HepG2 (cell line): Measurements from ENCODE around the gene PIP5K1C. TPM values are rescaled to one million over a fixed set of nuclear protein-coding genes. Genes with fewer than 3 reads are reported as not detected.

Experiments used
- BCL6 ChIP-seq: IDR thresholded peaks from 2 replicates; pipeline ENCODE4 v1.6.1; 2016; ENCODE audit warnings: missing genetic modification reagents, missing compliant biosample characterization
- DNMT3B ChIP-seq: conservative IDR thresholded peaks from 2 replicates; pipeline ENCODE4 v1.6.1; 2016; ENCODE audit warnings: missing biosample characterization, control low read depth
- EP300 ChIP-seq, 3 experiments: sonication (generic) in 1 of 3; formaldehyde crosslinking in 1 of 3; IDR thresholded peaks; 2 replicates each; pipeline versions ENCODE4 v1.5.1 to v1.6.1; 2011 to 2020; ENCODE audit warnings: low read depth in 2 of 3, low read length in 2 of 3, borderline replicate concordance in 1 of 3, improper control_type of control experiment in 1 of 3, mild to moderate bottlenecking in 1 of 3, missing genetic modification reagents in 1 of 3, moderate library complexity in 1 of 3
- HDAC1 ChIP-seq: sonication (generic); formaldehyde crosslinking; IDR thresholded peaks from 2 replicates; pipeline ENCODE4 v1.5.1; 2020; ENCODE audit warnings: mild to moderate bottlenecking, missing genetic modification reagents
- HNF4A ChIP-seq: sonication (generic); formaldehyde crosslinking; IDR thresholded peaks from 2 replicates; pipeline ENCODE4 v1.4.0; 2020; ENCODE audit warnings: missing genetic modification reagents
- KLF15 ChIP-seq: sonication (generic); formaldehyde crosslinking; IDR thresholded peaks from 2 replicates; pipeline ENCODE4 v1.8.1; 2023; ENCODE audit warnings: borderline replicate concordance, mild to moderate bottlenecking, inconsistent platforms, missing genetic modification reagents, mixed read lengths
- MYC ChIP-seq: sonication (generic); formaldehyde crosslinking; IDR thresholded peaks from 2 replicates; pipeline ENCODE4 v1.9.0; 2021; ENCODE audit warnings: missing genetic modification reagents, borderline replicate concordance
- ONECUT2 ChIP-seq: sonication (generic); formaldehyde crosslinking; IDR thresholded peaks from 2 replicates; pipeline ENCODE4 v1.4.0; 2020; ENCODE audit warnings: missing genetic modification reagents
- PAF1 ChIP-seq: IDR thresholded peaks from 2 replicates; pipeline ENCODE4 v1.6.1; 2016; ENCODE audit warnings: missing genetic modification reagents, missing compliant biosample characterization
- RARA ChIP-seq: IDR thresholded peaks from 2 replicates; pipeline ENCODE4 v1.6.1; 2016; ENCODE audit warnings: missing genetic modification reagents, missing compliant biosample characterization
- RFX5 ChIP-seq: IDR thresholded peaks from 2 replicates; pipeline ENCODE4 v1.6.1; 2011; ENCODE audit warnings: low read depth, low read length, improper control_type of control experiment
- SOX5 ChIP-seq: IDR thresholded peaks from 2 replicates; pipeline ENCODE4 v1.6.1; 2016; ENCODE audit warnings: borderline replicate concordance
- STAT6 ChIP-seq: sonication (generic); formaldehyde crosslinking; IDR thresholded peaks from 2 replicates; pipeline ENCODE4 v1.4.0; 2020; ENCODE audit warnings: missing genetic modification reagents, mild to moderate bottlenecking, borderline replicate concordance
- THRA ChIP-seq: sonication (generic); formaldehyde crosslinking; IDR thresholded peaks from 2 replicates; pipeline ENCODE4 v1.4.0; 2020; ENCODE audit warnings: missing genetic modification reagents, borderline replicate concordance
- TOE1 ChIP-seq: sonication (generic); formaldehyde crosslinking; IDR thresholded peaks from 2 replicates; pipeline ENCODE4 v1.4.0; 2020; ENCODE audit warnings: mild to moderate bottlenecking, missing genetic modification reagents
- ZFP36L1 ChIP-seq: sonication (generic); formaldehyde crosslinking; IDR thresholded peaks from 2 replicates; pipeline ENCODE4 v1.8.0; 2022; ENCODE audit warnings: mild to moderate bottlenecking, missing genetic modification reagents, moderate library complexity
- ZMAT3 ChIP-seq: sonication (generic); formaldehyde crosslinking; conservative IDR thresholded peaks from 2 replicates; pipeline ENCODE4 v1.7.0; 2021; ENCODE audit warnings: missing genetic modification reagents
- ZNF331 ChIP-seq: sonication (generic); formaldehyde crosslinking; IDR thresholded peaks from 2 replicates; pipeline ENCODE4 v1.4.0; 2020; ENCODE audit warnings: missing genetic modification reagents
- ZNF556 ChIP-seq: sonication (generic); formaldehyde crosslinking; IDR thresholded peaks from 2 replicates; pipeline ENCODE4 v1.4.0; 2020; ENCODE audit warnings: mild to moderate bottlenecking, missing genetic modification reagents, borderline replicate concordance
- ZNF607 ChIP-seq: sonication (generic); formaldehyde crosslinking; IDR thresholded peaks from 2 replicates; pipeline ENCODE4 v1.5.1; 2020; ENCODE audit warnings: missing genetic modification reagents, mild to moderate bottlenecking, borderline replicate concordance
- ZNF644 ChIP-seq: IDR thresholded peaks from 2 replicates; pipeline ENCODE4 v1.6.1; 2016; ENCODE audit warnings: low read depth
- ZNF776 ChIP-seq: sonication (generic); formaldehyde crosslinking; IDR thresholded peaks from 2 replicates; pipeline ENCODE4 v1.4.0; 2020; ENCODE audit warnings: mild to moderate bottlenecking, missing genetic modification reagents
- ZSCAN5A ChIP-seq: sonication (generic); formaldehyde crosslinking; IDR thresholded peaks from 2 replicates; pipeline ENCODE4 v1.8.0; 2022; ENCODE audit warnings: mild to moderate bottlenecking, missing genetic modification reagents, borderline replicate concordance
- polyA plus RNA-seq, 8 experiments: library from polyadenylated mRNA; depleted of rRNA in 3 of 8; stranded (reverse) in 7 of 8; unstranded in 1 of 8; fragments of >200 nt; fragmentation: Illumina TruSeq in 4 of 8; extraction: Trizol in 4 of 8; gene quantifications; 2 replicates each; pipeline versions ENCODE4 v1.2.1 to v1.2.3, GENCODE V29; 2011 to 2016; ENCODE audit warnings: low read depth in 4 of 8, missing spikeins in 1 of 8, mixed read lengths in 1 of 8; ENCODE audit not compliant: insufficient read depth in 1 of 8
- total RNA-seq, 5 experiments: library from RNA; depleted of rRNA; stranded (reverse); fragments of >200 nt; fragmentation: Illumina TruSeq; extraction: Trizol; gene quantifications; 2 replicates each; pipeline ENCODE4 v1.2.3, GENCODE V29; 2016; ENCODE audit warnings: low read depth in 1 of 5

Gene PIP5K1C
- total and polyA plus RNA-seq, 2 of the 13 experiments (the other 11 are each of a cell fraction or from before 2014, with no cell fraction given), result 3.6 to 4.3 TPM

GRCh38 chr19:3710265-3710812 lies 10.1 kb upstream of the PIP5K1C start (continued):
- peak; percentile 56 to 88; a peak in 3 of 4 replicates for TF ChIP-seq EP300 (IDR thresholded peaks at IDR 0.05; ENCODE audit: low read depth in 2 of 2, low read length in 2 of 2)
- TF ChIP-seq EP300 (CRISPR knock-in tag; IDR thresholded peaks at IDR 0.05; ENCODE audit: borderline replicate concordance), result peak; percentile 78
- no peak for TF ChIP-seq ZNF644 (CRISPR knock-in tag)
- TF ChIP-seq ZNF607 (CRISPR knock-in tag), result 0 out of 2 replicates have a peak, but pooled peaks have one; percentile 40
- TF ChIP-seq ZNF331 (CRISPR knock-in tag), result peak; percentile 35
- peak; percentile 87 for TF ChIP-seq HDAC1
- TF ChIP-seq BCL6 (CRISPR knock-in tag), result peak; percentile 72
- TF ChIP-seq STAT6 (CRISPR knock-in tag), result no peak
- no peak for TF ChIP-seq ZSCAN5A (CRISPR knock-in tag)
- TF ChIP-seq PAF1 (CRISPR knock-in tag), result no peak
- TF ChIP-seq ONECUT2 (CRISPR knock-in tag), result 0 out of 2 replicates have a peak, but pooled peaks have one; percentile 30
- no peak for TF ChIP-seq DNMT3B (CRISPR knock-in tag)
- no peak for TF ChIP-seq ZFP36L1 (CRISPR knock-in tag)
- TF ChIP-seq KLF15 (CRISPR knock-in tag), result no peak
- peak; percentile 66; the same call in 1 of the 2 replicates for TF ChIP-seq RARA
- no peak for TF ChIP-seq RFX5
- peak; percentile 92 for TF ChIP-seq HNF4A (CRISPR knock-in tag)
- 0 out of 2 replicates have a peak, but pooled peaks have one; percentile 40 for TF ChIP-seq ZNF776 (CRISPR knock-in tag)
- TF ChIP-seq ZMAT3 (CRISPR knock-in tag), result peak; percentile 89
- peak; percentile 89; the same call in 1 of the 2 replicates for TF ChIP-seq MYC (CRISPR knock-in tag)
- TF ChIP-seq TOE1 (CRISPR knock-in tag), result peak; percentile 63; the same call in 1 of the 2 replicates
- peak; percentile 61; the same call in 1 of the 2 replicates for TF ChIP-seq ZNF556 (CRISPR knock-in tag)
- TF ChIP-seq SOX5 (CRISPR knock-in tag), result peak; percentile 80
- peak; percentile 77; the same call in 1 of the 2 replicates for TF ChIP-seq THRA (CRISPR knock-in tag)
